Activated CD8-positive, alpha-beta memory T cell treated with anti-CD3 and anti-CD28 coated beads, Interleukin-2, amount 50 U/mL, for 48 hours (primary cell): ENCODE measurements around the gene PIERCE2.
"Not testable (repeated sequence)": the region's sequence is repeated elsewhere in the genome, so short reads cannot be mapped to it uniquely, and the experiment has no call there.

ENCODE experiments used
- DNase-seq: peaks from one replicate; pipeline ENCODE4 v3.0.0-alpha.2; 2020

Gene PIERCE2

DNA sequence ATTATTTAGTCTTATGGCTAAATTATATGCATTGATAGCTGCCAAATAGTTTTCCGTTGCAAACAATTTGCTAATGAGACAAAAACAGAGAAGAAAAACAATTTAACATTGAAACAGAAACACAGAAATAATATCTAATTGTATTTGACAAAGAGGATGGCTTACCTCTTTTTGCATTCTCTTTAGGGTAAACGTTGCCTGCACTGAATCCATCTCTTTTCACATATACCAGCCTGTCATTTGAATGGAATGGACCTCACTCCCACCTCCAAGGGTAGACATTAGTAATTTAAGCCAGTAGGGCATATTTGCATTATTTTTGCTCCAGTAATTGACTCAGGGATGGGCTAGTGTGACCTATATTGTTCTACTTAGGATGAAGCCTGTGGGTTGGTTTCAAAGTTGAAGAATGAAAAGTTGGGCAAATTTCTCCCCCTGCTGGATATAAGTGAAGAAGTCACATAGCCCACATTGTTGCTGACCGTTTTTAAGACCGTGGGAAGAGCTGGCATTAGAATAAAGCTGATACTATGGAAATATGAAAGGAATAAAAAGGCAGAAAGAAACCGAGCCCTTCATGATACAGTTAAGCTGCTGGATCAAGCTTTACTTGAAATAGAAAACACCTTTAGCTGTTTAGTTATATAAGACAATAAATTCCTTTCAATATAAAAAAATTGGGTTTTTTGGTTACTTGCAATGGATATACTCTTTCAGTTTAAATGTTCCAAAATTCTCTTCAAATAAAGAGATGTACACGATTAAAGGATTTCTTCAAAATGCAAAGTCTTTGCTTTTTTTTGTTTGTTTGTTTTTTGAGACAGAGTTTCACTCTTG, 26.9 kb downstream of the PIERCE2 start:
- no peak for DNase-seq

DNA sequence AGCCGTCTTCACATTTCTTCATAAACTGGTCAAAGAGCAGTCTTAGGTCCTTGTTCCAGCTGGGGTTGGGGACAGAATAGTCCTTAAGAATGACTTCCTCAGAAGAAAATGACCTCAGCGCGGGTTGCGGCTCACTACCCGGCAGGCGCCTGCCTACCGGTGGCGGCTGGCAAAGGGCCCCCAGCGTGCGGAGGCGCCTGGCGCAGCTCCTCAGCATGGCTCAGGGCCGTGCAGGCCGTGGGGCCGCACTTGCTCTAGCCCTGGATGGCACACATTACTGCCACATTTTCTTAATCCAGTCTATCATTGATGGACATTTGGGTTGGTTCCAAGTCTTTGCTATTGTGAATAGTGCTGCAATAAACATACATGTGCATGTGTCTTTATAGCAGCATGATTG, 34.8 kb downstream of the PIERCE2 start:
- DNase-seq, result not testable (repeated sequence)

DNA sequence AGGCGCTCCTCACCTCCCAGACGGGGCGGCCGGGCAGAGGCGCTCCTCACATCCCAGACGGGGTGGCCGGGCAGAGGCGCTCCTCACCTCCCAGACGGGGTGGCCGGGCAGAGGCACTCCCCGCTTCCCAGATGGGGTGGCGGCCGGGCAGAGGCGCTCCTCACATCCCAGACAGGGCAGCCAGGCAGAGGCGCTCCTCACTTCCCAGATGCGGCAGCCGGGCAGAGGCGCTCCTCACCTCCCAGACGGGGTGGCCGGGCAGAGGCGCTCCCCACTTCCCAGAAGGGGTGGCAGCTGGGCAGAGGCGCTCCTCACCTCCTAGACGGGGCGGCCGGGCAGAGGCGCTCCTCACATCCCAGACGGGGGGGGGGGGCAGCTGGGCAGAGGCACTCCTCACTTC, 37.6 kb downstream of the PIERCE2 start:
- not testable (repeated sequence) for DNase-seq

DNA sequence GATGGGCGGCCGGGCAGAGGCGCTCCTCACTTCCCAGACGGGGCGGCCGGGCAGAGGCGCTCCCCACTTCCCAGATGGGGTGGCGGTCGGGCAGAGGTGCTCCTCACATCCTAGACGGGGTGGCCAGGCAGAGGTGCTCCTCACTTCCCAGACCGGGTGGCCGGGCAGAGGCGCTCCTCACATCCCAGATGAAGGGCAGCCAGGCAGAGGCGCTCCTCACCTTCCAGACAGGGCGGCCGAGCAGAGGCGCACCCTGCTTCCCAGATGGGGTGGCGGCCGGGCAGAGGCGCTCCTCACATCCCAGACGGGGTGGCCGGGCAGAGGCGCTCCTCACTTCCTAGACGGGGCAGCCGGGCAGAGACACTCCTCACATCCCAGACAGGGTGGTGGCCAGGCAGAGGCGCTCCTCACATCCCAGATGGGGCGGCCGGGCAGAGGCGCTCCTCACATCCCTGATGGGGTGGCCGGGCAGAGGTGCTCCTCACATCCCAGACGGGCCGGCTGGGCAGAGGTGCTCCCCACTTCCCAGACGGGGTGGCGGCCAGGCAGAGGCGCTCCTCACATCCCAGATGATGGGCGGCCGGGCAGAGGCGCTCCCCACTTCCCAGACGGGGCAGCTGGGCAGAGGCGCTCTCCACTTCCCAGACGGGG, 38.2 kb downstream of the PIERCE2 start:
- DNase-seq, result not testable (repeated sequence)

DNA sequence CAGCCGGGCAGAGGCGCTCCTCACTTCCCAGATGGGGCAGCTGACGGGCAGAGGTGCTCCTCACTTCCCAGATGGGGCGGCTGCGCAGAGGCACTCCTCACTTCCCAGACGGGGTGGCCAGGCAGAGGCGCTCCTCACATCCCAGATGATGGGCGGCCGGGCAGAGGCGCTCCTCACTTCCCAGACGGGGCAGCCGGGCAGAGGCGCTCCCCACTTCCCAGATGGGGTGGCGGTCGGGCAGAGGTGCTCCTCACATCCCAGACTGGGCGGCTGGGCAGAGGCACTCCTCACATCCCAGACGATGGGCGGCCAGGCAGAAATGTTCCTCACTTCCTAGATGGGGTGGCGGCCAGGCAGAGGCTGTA, 38.7 kb downstream of the PIERCE2 start:
- not testable (repeated sequence) for DNase-seq

DNA sequence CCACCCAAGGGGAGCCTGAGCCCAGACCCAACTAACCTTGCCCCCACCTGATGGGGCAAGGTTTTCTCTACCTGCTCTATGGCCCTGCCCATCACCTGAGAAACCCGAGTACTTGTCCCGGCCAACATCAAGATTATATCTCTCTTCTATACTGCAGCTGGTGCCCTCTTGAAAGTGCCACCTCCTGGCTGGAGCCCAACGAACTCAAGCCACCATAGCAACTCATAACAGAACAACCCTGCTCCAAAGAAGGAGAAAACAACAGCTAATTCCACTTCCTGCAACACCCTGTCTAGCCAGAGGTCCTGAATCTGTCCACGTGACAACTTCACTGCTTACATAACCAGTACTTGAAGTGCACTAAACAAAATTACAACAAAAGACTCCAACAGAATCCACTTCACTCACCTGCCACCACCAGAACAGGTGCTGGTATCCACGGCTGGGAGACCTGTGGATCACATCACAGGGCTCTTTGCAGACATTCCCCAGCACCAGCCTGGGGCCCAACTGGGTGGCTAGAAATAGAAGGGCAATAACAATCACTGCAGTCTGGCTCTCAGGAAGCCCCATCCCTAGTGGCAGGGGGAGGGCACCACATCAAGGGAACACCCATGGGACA, 49.2 kb downstream of the PIERCE2 start:
- no peak for DNase-seq

DNA sequence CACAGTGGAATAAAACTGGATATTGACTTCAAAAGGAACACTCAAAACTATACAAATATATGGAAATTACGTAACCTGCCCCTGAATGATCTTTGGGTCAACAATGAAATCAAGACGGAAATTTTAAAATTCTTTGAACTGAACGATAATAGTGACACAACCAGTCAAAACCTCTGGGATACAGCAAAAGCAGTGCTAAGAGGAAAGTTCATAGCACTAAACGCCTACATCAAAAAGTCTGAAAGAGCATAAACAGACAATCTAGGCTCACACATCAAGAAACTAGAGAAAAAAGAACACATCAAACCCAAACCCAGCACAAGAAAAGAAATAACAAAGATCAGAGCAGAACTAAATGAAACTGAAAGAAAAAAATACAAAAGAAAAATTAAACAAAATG, 53.2 kb downstream of the PIERCE2 start:
- DNase-seq, result no peak

DNA sequence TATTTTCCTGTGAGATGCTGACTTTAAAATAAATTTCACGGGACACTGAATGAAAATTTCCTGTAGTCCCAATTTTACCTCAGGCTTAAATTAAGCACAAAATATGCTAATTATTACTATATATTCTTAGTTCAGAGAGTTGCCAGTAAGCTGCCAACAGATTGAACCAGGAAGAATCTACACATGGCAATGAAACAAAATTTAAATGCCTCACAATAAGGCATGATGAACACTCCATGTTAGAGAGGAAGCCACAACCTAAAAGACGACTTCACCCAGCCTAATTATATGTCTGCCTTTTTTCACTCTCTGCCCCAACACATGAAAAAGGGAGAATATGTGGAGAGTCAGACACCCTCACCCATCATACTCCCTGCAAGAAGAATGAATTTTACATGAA, 60.0 kb downstream of the PIERCE2 start:
- no peak for DNase-seq
